ENCODE measurements around the gene IQCE.

IQCE gene

DNA sequence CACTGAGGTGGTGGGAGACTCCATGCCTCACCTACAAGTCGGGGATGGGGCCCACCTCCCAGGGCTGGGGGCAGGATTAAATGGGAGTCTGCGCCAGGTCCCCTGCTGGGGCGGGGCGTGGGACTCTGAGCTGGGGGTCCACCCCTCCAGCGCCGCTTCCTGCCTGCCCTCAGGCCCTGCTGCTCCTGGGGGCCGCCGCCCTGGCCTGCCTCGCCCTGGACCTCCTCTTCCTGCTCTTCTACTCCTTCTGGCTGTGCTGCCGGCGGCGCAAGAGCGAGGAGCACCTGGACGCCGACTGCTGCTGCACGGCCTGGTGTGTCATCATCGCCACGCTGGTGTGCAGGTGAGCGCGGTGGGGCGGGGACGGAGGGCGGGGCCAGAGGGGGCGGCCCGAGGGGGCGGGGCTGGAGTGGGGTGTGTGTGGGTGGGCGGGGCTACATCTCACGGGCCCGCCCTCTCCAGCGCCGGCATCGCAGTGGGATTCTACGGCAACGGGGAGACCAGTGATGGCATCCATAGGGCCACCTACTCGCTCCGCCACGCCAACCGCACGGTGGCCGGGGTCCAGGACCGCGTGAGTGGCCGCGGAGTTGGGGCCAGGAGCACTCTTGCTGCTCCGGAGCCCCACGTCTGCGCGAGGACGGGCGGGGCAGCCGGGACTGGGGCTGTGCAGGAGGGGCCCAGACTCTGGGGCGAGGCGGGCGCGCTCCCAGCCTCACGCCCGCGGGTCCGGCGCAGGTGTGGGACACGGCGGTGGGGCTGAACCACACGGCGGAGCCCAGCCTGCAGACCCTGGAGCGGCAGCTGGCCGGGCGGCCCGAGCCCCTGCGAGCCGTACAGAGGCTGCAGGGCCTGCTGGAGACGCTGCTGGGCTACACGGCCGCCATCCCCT, 88.1 kb downstream of the IQCE start:
- DNase-seq (ENCODE audit: low read depth in 2 of 2), result no peak

DNA sequence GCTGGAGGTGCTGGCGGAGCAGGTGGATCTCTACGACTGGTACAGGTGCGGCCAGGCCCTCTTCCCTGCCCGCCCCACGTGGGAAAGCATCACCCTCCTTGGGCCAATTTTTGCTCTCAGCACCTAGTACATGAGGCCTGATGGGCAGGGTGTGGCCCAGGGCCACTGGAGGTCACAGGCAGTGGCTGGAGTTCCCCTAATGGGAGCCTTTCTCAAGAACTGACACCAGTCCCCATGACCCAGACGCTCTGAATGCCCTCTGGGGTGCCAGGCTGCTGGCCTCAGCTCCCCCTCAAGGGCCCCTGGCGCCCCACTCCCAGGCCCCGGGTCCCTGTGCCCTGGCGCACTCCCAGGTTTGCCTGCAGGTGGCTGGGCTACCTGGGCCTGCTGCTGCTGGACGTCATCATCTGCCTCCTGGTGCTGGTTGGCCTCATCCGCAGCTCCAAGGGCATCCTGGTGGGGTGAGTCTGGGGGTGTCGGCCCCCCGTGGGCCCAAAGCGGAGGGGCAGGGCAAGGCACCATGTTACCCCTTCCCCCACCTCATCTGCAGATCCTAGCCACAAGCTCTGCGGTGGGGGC, 88.9 kb downstream of the IQCE start:
- no peak for DNase-seq (ENCODE audit: low read depth in 2 of 2)

DNA sequence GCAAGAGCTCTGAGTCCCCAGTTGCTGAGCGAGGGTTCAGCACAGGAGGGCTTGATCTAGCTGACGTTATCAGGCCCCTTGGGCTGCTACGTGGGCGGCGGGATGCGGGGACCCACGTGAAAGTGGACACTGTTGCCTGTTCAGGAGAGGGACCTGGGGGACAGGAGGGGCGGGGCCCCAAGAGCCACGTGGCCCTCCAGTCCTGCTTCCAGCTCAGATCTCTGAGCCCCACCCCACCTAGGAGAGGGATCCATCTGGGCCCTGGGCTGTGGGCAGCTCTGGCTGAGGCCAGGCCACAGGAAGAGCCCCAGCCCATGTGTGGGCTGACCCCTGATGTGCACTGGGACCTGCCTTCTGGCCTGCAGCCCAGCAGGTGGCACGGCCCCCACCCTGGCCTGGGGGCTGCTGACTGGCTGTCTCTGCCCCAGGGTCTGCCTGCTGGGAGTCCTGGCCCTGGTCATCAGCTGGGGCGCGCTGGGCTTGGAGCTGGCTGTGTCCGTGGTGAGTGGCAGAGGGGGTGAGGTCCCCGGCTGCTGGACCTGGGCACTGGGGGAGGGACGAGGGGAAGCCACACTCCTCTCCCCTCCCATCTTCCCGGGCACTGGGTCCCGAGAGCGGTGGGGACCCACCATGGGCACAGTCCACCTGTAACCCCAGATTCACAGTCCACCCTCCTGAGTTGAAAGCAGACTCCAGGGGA, 90.5 kb downstream of the IQCE start:
- DNase-seq (ENCODE audit: low read depth in 2 of 2), result no peak

DNA sequence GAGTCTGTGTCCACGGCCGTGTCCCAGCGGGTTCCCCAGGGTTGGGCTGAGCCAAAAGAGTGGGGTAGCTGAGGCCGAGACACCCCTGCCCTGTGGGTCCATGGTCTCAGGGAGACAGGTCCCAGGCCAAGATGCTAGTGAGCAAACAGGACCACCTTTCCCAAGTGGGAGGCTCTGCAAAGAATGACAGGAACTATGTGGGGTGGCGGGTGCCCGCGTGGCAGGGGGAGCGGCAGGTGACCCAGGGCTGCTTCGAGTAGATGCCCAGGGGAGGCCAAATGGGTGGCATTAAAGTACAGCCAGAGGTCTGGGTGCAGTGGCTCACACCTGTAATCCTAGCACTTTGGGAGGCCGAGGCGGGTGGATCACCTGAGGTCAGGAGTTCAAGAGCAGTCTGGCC, 91.2 kb downstream of the IQCE start:
- no peak for DNase-seq (ENCODE audit: low read depth in 2 of 2)

DNA sequence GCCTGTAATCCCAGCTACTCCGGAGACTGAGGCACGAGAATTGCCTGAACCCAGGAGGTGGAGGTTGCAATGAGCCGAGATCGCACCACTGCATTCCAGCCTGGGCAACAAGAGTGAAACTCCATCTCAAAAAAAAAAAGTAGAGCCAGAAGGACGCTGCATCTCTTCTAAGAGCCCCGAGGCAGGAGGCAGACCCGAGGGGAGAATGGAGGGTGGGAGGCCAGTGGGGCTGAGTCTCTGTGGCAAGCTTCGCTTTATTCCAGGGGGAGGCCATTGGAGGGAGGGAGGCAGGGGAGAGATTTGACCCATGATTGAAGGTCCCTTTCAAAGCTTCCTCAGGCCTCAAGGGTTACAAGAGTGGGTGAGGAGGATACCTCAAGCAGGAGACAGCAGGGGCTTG, 91.7 kb downstream of the IQCE start:
- no peak for DNase-seq (ENCODE audit: low read depth in 2 of 2)

DNA sequence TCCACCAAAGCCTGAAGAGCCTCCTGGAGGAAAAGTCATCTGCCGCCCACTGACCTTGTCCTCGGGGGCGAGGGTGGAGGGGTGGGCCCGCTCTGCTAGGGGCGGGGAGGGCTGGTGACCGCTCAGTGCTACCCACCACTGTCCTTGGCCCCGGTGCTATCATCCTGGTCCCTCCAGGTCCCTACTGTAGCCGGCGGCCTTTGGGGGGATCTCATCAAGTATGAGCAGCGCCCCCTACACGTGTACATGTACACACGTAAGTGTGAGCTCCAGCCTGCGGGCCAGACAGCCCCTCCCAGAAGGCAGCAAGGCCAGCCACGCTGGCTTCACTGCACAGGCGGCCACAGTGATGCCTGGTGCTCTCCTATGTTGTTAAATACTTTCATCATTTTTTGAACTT, 92.6 kb downstream of the IQCE start:
- no peak for DNase-seq (ENCODE audit: low read depth in 2 of 2)

DNA sequence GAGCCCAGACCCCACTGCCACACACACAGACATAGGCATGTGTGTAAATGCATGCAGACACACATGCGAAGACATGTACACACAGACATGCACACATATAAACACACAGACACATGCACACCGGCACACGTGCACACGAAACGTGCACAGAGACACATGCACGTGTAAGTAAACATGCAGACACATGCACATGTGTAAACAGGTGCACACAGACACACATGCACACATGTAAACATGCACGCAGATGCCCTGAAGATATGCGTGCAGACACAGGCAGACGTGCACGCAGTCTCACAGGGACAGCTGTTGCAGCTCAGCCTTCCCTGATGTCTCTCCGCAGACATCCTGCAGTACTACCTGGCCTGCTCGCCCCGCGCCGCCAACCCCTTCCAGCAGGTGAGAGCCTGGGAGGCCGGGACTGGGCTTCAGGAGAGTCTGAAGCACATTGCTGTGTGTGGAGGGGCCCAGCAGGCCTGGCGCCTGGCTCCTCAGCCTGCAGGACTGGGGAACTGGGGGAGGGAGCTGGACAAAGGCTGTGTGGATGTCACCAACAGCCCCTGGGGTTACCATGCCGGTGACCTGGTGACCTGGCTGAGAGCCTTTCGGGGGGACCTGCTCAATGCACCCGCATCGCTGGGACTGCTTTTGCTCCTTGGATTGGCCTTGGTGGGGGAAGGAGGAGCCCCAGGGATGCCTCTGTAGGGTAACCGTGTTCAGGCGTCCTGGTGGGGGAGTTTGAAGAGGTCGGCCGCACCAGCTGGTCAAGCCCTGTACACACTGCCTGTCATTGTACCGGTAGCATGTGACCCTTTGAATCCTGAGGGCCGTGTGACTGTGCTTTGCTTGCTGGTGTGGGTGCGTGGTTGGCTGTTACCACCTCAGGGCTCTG, 93.3 kb downstream of the IQCE start:
- DNase-seq (ENCODE audit: low read depth in 2 of 2), result no peak

DNA sequence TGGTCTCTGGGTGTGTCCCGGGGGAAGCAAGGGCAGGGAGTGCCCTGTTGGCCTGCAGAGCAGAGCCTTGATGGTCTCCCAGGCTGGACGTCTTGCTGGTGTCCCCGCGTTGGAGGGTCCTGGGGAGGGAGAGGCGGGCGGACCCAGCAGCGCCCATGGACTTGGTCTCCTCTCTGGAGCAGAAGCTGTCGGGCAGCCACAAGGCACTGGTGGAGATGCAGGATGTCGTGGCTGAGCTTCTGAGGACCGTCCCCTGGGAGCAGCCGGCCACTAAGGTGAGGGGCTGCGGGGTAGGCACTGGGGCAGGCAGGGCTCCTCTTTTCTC, 93.9 kb downstream of the IQCE start:
- no peak for DNase-seq (ENCODE audit: low read depth in 2 of 2)

DNA sequence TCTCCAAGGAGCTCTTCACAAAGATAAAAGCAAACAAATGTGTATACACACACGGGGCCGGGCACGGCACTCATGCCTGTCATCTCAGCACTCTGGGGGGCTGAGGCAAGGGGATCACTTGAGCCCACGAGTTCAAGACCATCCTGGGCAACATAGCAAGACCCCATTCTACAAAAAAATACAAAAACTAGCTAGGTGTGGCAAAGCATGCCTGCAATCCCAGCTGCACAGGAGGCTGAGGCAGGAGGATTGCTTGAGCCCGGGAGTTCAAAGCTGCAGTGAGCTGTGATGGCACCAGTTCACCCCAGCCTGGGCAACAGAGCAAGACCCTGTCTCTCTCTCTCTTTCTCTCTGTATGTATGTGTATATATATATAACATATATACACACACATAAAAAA, 95.3 kb downstream of the IQCE start:
- no peak for DNase-seq (ENCODE audit: low read depth in 2 of 2)

DNA sequence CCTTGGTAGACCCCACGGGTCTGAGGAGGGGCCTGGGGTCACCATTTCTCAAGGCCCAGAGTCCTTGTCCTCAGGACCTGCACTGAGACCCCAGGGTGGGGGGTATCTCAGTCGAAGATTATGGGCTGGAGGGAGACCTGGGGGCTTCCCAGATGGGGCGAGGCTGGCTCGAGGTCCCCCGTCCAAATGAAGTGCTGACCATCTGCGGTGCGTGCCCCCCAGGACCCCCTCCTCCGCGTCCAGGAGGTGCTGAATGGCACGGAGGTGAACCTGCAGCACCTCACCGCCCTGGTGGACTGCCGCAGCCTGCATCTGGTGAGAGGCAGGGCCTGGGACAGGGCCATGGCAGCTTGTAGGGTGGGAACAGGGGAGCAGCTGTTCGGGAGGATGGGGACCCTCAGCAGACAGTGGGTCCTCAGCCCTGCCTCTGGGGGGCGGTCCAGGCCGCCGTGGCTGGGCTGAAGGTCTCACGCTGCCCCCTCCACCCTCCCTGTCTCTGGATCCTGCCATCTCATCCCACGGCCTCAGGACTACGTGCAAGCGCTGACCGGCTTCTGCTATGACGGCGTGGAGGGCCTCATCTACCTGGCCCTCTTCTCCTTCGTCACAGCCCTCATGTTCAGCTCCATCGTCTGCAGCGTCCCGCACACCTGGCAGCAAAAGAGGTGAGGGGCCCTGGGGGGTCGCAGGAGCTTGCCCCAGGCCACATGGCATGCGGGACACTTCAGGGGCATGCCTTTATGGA, 97.3 kb downstream of the IQCE start:
- no peak for DNase-seq (ENCODE audit: low read depth in 2 of 2)

DNA sequence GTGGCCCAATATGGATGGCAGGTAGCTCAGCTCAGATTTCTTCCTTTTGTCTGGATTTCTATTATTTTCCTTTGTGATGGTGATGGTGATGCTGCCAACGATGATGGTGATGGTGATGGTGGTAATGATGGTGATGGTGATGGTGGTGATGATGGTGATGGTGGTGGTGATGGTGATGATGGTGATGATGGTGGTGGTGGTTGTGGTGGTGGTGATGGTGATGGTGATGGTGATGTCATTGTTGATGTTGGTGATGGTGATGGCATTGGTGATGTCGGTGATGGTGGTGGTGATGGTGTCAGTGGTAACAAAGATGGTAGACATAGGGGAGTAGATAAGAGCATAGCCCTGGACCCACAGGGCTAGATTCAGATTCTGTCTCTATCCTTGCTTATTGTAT, 98.4 kb downstream of the IQCE start:
- DNase-seq (ENCODE audit: low read depth in 2 of 2), result no peak

DNA sequence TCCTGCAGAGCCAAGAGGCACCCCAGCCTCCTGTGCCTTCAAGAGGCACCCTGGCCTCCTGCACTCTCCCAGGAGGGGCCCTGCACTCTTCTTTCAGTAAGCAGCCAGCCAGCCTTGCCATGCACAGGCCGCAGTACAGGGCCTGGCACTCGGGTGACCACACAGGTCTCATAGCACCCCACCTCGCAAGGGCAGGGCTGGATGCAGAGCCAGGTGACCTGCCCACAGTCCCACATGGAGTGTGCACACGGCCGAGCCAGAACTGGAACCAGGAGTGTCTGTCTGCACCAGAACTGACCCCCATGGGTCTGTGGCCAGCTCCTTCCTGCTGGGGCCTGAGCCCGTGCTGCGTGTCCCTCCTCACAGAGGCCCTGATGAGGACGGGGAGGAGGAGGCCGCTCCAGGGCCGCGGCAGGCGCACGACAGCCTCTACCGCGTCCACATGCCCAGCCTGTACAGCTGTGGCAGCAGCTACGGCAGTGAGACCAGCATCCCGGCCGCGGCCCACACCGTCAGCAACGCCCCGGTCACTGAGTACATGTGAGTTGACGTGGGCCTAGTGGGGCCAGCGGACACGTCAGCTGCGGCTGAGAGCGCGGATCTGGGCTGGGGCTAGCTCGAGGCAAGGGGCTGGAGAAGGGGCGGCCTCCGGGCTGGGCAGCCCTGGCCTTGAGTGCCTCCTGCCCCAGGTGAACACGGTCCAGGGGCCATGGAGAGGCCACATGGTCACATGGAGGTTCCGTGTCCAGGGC, 99.3 kb downstream of the IQCE start:
- DNase-seq (ENCODE audit: low read depth in 2 of 2), result no peak

DNA sequence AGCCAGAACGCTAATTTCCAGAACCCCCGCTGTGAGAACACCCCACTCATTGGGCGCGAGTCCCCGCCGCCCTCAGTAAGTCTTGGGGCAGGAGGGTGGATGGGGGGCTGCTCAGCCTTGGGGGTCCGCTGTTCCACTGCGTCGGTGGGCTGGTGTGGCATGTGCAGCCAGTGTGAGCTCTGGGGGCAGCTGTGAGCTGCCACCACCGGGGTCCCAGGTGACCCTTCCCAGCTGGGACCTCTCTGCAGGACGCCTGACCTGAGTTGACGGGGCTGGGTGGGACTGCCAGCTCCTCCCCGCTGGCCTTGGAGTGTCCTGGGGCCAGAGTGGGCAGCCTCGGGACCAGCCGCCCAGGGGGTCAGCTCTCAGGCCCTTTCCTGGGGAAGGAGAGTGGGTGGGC, 100.2 kb downstream of the IQCE start:
- DNase-seq (ENCODE audit: low read depth in 2 of 2), result no peak

DNA sequence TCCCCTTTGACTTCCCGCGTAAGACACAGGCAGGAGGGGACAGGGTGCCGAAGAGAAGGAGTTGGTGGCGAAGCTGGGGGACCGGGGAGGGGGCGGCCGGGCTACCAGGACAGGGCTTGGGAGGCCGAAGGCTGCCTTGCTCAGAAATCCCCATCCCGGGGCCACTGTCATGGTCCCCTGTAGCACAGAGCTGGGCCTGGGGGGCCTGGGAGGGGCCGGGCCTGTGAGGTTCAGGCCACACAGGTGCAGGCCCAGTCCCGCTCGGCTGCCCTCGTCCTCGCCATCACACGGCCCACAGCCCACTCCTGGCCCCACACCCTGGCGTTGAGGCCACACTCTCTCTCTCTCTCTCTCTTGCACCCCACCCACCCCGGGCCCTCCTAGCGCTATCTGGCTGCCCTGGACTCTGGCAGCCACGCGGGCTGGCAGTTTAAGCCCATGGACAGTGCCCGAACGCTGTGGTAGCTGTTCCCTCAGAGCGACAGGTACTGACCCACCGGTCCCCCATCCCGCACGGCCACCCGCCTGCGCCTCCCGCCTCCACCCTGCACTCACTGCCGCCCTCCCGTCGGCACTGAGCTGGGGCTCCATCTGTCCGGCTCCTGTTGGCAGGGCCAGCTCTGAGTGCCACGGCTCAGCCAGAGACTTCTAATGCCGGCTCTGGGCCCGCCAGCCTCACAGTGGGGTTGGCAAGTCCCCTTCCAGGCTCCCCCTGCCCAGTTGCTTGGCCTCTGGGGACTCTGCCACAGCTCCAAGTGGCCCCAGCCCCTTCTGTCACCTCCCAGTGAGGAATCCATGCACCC, 101.0 kb downstream of the IQCE start:
- no peak for DNase-seq (ENCODE audit: low read depth in 2 of 2)

DNA sequence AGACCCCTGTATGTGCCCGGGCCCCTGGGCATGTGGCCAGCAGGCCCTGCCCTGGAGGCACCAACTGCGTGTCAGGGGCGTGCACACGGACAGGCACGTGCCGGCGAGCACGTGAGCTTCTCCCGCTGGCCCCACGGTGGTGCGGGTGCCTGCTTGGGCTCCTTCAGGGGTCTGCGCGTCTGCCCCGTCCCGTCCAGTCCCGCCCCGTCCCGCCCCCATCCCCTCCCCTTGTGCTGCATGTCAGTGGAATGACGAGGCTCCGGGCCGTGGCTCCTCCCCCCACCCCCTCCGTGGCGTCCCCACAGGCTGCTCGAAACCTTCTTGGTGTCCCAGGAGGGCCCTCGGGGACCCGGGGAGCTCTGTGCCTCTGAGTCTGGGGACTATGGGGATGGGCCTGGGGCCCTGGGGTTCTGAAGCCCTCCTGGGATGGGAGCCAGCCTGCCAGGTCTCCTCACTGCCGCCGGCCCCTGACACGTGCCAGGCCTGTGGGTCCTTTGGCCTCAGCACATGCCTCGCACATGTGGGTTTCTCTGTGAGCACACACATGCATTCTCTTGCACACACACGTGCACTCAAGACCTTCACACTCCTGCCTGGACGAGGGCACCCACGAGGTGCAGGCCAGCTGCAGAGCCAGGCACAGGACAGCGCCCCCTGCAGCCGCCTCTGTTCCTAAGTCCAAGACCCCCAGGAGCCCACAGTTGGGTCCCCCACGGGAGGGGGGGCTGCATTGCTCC, 101.7 kb downstream of the IQCE start:
- no peak for DNase-seq (ENCODE audit: low read depth in 2 of 2)

DNA sequence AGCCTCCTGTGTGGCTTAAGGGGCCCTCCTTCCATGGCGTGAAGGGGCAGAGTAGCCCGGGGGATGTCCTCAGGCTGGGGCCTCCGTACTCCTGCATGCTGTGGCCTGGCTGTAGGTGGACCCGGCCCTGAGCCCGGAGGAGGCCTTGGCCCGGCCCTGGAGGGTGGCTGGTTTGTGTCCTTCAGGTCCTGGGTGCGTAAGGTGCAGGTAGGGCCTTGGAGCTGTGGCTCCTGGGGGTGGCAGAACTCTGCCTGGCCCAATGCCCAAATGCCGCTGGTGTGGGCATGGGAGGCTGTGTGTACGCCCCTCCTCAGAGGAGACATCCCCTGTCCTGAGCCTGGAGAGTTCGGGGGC, 102.3 kb downstream of the IQCE start:
- DNase-seq (ENCODE audit: low read depth in 2 of 2), result no peak

DNA sequence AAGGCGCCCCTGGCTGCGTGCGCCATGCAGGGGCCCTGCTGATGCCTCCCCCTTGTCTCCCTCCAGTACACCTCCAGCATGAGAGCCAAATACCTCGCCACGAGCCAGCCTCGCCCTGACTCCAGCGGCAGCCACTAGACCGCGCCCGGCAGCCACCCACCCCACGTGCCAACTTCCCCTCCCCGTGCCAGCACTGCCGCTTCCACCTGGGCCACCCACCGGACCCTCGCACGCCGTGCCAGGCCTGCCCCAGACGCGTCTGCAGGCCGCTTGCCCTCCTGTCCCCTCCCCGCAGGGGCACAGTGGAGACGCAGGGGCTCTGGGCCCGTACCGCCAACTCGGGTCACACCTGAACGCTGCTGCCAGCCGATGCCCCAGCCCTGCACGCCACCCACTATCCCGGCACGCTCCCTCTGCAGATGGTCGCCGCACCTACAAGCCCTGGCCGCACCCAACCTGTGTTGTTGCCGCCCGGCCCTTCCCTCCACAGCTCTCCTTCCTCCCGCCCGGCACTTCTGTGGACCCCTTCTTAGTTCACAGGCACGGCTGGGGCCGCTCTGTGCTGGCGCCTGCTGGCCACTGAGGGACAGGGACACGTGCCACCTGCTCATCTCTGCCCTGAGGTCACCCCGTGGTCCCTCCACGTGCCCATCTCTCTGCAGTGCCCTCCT, 103.0 kb downstream of the IQCE start:
- DNase-seq (ENCODE audit: low read depth in 2 of 2), result no peak

DNA sequence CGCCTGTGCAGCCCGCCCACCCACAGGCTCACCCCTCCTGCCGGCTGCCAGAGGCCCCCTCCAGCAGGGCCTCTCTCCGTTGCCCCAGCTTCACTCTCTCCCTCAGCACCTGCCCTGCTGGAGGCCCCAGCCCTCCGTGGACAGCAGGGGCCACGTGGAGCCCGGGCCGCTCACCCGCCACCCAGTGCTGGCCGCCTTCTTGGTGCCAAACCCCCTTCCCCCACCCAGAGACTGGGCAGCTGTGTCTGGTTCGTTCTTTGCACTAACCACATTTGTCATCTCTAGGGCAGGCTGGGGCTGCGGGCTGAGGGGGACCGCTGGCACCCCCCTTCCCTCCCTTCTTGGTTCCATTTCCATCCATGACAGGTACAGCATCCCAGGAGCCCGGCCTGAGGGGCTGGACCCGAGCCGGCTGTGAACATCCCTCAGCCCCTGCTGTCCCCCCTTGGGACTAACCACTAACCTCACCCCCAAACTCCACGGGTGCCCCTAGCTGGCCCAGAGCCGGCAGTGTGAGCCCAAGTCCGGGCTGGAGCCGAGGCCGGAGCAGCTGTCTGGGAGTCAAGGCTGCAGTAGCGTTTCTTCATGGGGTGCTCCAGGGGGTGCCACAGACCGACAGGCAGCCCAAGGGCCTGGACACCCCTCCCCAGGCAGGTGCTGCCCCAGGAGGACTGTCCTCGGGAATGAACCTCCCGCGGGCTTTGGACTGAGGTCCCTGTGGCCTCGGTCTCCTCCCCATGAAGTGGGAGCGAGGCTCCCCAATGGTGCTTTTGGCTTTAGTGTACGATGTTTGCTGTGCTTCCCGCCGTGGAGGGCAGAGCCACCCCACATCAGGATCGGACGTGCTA, 103.7 kb downstream of the IQCE start:
- DNase-seq (ENCODE audit: low read depth in 2 of 2), result no peak

Data from stimulated activated CD8-positive, alpha-beta memory T cell treated with anti-CD3 and anti-CD28 coated beads, Interleukin-2, amount 100 ng/mL, for 1 hour (primary cell).